Activated CD8-positive, alpha-beta T cell treated with anti-CD3 and anti-CD28 coated beads, Interleukin-2, amount 10 ng/mL, durations not matched to agents 7 days and 5 days (primary cell): ENCODE data around the gene ELFN1. TPM values are rescaled to one million over a fixed set of nuclear protein-coding genes. Genes with fewer than 3 reads are reported as not detected.

Source experiments
- ATAC-seq: fragments of 150-1000 bp; cut with Tn5 transposase; one replicate; pipeline ENCODE4 v1.10.0; 2021; ENCODE audit warnings: moderate library complexity
- CTCF ChIA-PET: fragments of 350-600 bp; sonication (Branson Sonifier 250); formaldehyde crosslinking; loops from one replicate; lab custom pipeline; 2021; ENCODE audit warnings: antibody characterized with exemption; lab: Charles Lee
- POLR2A ChIA-PET: fragments of 350-600 bp; sonication (Branson Sonifier 250); formaldehyde crosslinking; loops from one replicate; lab custom pipeline; 2021; ENCODE audit warnings: antibody characterized with exemption; lab: Charles Lee
- DNase-seq: peaks from one replicate; pipeline ENCODE4 v3.0.0-alpha.2; 2020
- H3K27ac Mint-ChIP-seq: one replicate; pipeline ENCODE4 v1.8.0; 2021; ENCODE audit warnings: mild to moderate bottlenecking, mixed read lengths
- H3K27me3 Mint-ChIP-seq: one replicate; pipeline ENCODE4 v1.8.0; 2021; ENCODE audit warnings: low read depth, mixed read lengths
- H3K36me3 Mint-ChIP-seq: one replicate; pipeline ENCODE4 v1.8.0; 2021; ENCODE audit warnings: low read depth, mixed read lengths
- H3K4me1 Mint-ChIP-seq: one replicate; pipeline ENCODE4 v1.8.0; 2021; ENCODE audit warnings: low read depth, mixed read lengths
- H3K4me3 Mint-ChIP-seq: one replicate; pipeline ENCODE4 v1.8.0; 2021; ENCODE audit warnings: mild to moderate bottlenecking, mixed read lengths
- H3K9me3 Mint-ChIP-seq: one replicate; pipeline ENCODE4 v1.8.0; 2022; ENCODE audit warnings: mixed read lengths; ENCODE audit not compliant: insufficient read depth
- total RNA-seq, 2 experiments: library from RNA; stranded (reverse); gene quantifications; one replicate each; pipeline ENCODE4 v1.2.3, GENCODE V29; 2021

The ELFN1 gene
- total RNA-seq, 2 experiments from 2014 or later: not detected

GRCh38 chr7:1654738-1655475 is 15.2 kb upstream of the ELFN1 start:
- no peak for DNase-seq
- CTCF ChIA-PET: no interaction called here
- POLR2A ChIA-PET: no interaction called here
- no peak overlapping the region for H3K4me3 Mint-ChIP-seq
- no peaks in the 10 kb centered on the region for H3K4me1 Mint-ChIP-seq
- H3K27me3 Mint-ChIP-seq: peaks cover 11% of the 10 kb centered on the region
- H3K9me3 Mint-ChIP-seq: no peaks in the 10 kb centered on the region
- no peak overlapping the region for H3K27ac Mint-ChIP-seq
- ATAC-seq: no peak
- H3K36me3 Mint-ChIP-seq: no peaks in the 10 kb centered on the region

GRCh38 chr7:1659696-1660095 is 10.4 kb upstream of the ELFN1 start:
- Mint-ChIP-seq H3K4me1 (no peaks in the 10 kb centered on the region), H3K9me3 (no peaks in the 10 kb centered on the region), H3K36me3 (no peaks in the 10 kb centered on the region), H3K4me3 (no peak overlapping the region), H3K27ac (no peak overlapping the region), H3K27me3 (peaks cover 37% of the 10 kb centered on the region)
- ATAC-seq (no peak), DNase-seq (no peak)
- ChIA-PET CTCF (interaction anchor here (0.6 kb wide), 1 partner anchor 1050 kb away, joined by 3 read pairs; no protein-coding TSS in a partner anchor), POLR2A (no interaction called here)

GRCh38 chr7:1661461-1661860 is 8.6 kb upstream of the ELFN1 start:
- peaks cover 33% of the 10 kb centered on the region for H3K27me3 Mint-ChIP-seq
- CTCF ChIA-PET: interaction anchor here (1.0 kb wide), 1 partner anchor 82 kb away, joined by 3 read pairs; no protein-coding TSS in a partner anchor
- POLR2A ChIA-PET: no interaction called here
- no peaks in the 10 kb centered on the region for H3K36me3 Mint-ChIP-seq
- no peak overlapping the region for H3K4me3 Mint-ChIP-seq
- no peak for ATAC-seq
- no peaks in the 10 kb centered on the region for H3K4me1 Mint-ChIP-seq
- DNase-seq: no peak
- no peaks in the 10 kb centered on the region for H3K9me3 Mint-ChIP-seq
- H3K27ac Mint-ChIP-seq: no peak overlapping the region

GRCh38 chr7:1662101-1662500 is 8.0 kb upstream of the ELFN1 start:
- CTCF ChIA-PET: interaction anchor here (1.0 kb wide), 1 partner anchor 83 kb away, joined by 3 read pairs; no protein-coding TSS in a partner anchor
- DNase-seq: no peak
- no peak for ATAC-seq
- Mint-ChIP-seq H3K27me3 (peaks cover 32% of the 10 kb centered on the region), H3K9me3 (no peaks in the 10 kb centered on the region), H3K36me3 (no peaks in the 10 kb centered on the region), H3K4me3 (no peak overlapping the region), H3K27ac (no peak overlapping the region), H3K4me1 (peaks cover 2% of the 10 kb centered on the region)
- POLR2A ChIA-PET: no interaction called here

- ChIA-PET POLR2A (interaction anchor here (0.6 kb wide), 1 partner anchor 393 kb away, joined by 5 read pairs; no protein-coding TSS in a partner anchor), CTCF (no interaction called here)
- Mint-ChIP-seq H3K9me3 (no peaks in the 10 kb centered on the region), H3K27me3 (peaks cover 33% of the 10 kb centered on the region), H3K27ac (no peak overlapping the region), H3K4me3 (no peak overlapping the region), H3K4me1 (peaks cover 2% of the 10 kb centered on the region), H3K36me3 (no peaks in the 10 kb centered on the region)
- ATAC-seq (no peak), DNase-seq (no peak)
These were observed 7.3 kb upstream of the ELFN1 start for GRCh38 chr7:1662767-1663166.

GRCh38 chr7:1663223-1663622 is 6.9 kb upstream of the ELFN1 start:
- Mint-ChIP-seq H3K27ac (no peak overlapping the region), H3K9me3 (no peaks in the 10 kb centered on the region), H3K4me3 (no peak overlapping the region), H3K27me3 (peaks cover 34% of the 10 kb centered on the region), H3K36me3 (no peaks in the 10 kb centered on the region), H3K4me1 (peaks cover 4% of the 10 kb centered on the region)
- DNase-seq: no peak
- POLR2A ChIA-PET: no interaction called here
- CTCF ChIA-PET: no interaction called here
- no peak for ATAC-seq

GRCh38 chr7:1663857-1664651 is 6.0 kb upstream of the ELFN1 start:
- Mint-ChIP-seq H3K36me3 (no peaks in the 10 kb centered on the region), H3K4me1 (peaks cover 4% of the 10 kb centered on the region), H3K27me3 (peaks cover 40% of the 10 kb centered on the region), H3K9me3 (no peaks in the 10 kb centered on the region), H3K27ac (no peak overlapping the region), H3K4me3 (no peak overlapping the region)
- ChIA-PET POLR2A (no interaction called here), CTCF (interaction anchor here (1.2 kb wide), 1 partner anchor 690 kb away, joined by 4 read pairs; no protein-coding TSS in a partner anchor)
- ATAC-seq: no peak
- no peak for DNase-seq

GRCh38 chr7:1664711-1665548 is 5.1 kb upstream of the ELFN1 start:
- H3K4me1 Mint-ChIP-seq: peaks cover 4% of the 10 kb centered on the region
- ChIA-PET CTCF (interaction anchor here (1.2 kb wide), 1 partner anchor 689 kb away, joined by 4 read pairs; no protein-coding TSS in a partner anchor), POLR2A (no interaction called here)
- DNase-seq (peak; percentile 49), ATAC-seq (no peak)
- no peaks in the 10 kb centered on the region for H3K9me3 Mint-ChIP-seq
- no peak overlapping the region for H3K4me3 Mint-ChIP-seq
- H3K27ac Mint-ChIP-seq: no peak overlapping the region
- no peaks in the 10 kb centered on the region for H3K36me3 Mint-ChIP-seq
- peaks cover 41% of the 10 kb centered on the region for H3K27me3 Mint-ChIP-seq

- H3K9me3 Mint-ChIP-seq: no peaks in the 10 kb centered on the region
- H3K27ac Mint-ChIP-seq: no peak overlapping the region
- H3K27me3 Mint-ChIP-seq: peaks cover 41% of the 10 kb centered on the region
- H3K36me3 Mint-ChIP-seq: no peaks in the 10 kb centered on the region
- no peak overlapping the region for H3K4me3 Mint-ChIP-seq
- DNase-seq (no peak), ATAC-seq (no peak)
- H3K4me1 Mint-ChIP-seq: peaks cover 4% of the 10 kb centered on the region
- ChIA-PET CTCF (no interaction called here), POLR2A (no interaction called here)
These were observed 4.3 kb upstream of the ELFN1 start for GRCh38 chr7:1665549-1666316.

- POLR2A ChIA-PET: no interaction called here
- H3K27ac Mint-ChIP-seq: no peak overlapping the region
- no peak for ATAC-seq
- H3K4me3 Mint-ChIP-seq: no peak overlapping the region
- no peak for DNase-seq
- no peaks in the 10 kb centered on the region for H3K9me3 Mint-ChIP-seq
- no peaks in the 10 kb centered on the region for H3K36me3 Mint-ChIP-seq
- H3K4me1 Mint-ChIP-seq: peaks cover 4% of the 10 kb centered on the region
- CTCF ChIA-PET: no interaction called here
- peaks cover 44% of the 10 kb centered on the region for H3K27me3 Mint-ChIP-seq
These were observed 3.7 kb upstream of the ELFN1 start for GRCh38 chr7:1666317-1666822.
